HG03432 (cell line): ENCODE data around the gene PAPPA.
A peak's percentile ranks its signal among the peaks of the same experiment; 100 is the strongest.

Experiments used
- ATAC-seq: cut with Tn5 transposase; IDR thresholded peaks from one replicate; pipeline ENCODE4 v1.9.1; 2021; ENCODE audit warnings: mild to moderate bottlenecking, moderate library complexity; ENCODE audit not compliant: unreplicated experiment

The PAPPA gene, protein sequence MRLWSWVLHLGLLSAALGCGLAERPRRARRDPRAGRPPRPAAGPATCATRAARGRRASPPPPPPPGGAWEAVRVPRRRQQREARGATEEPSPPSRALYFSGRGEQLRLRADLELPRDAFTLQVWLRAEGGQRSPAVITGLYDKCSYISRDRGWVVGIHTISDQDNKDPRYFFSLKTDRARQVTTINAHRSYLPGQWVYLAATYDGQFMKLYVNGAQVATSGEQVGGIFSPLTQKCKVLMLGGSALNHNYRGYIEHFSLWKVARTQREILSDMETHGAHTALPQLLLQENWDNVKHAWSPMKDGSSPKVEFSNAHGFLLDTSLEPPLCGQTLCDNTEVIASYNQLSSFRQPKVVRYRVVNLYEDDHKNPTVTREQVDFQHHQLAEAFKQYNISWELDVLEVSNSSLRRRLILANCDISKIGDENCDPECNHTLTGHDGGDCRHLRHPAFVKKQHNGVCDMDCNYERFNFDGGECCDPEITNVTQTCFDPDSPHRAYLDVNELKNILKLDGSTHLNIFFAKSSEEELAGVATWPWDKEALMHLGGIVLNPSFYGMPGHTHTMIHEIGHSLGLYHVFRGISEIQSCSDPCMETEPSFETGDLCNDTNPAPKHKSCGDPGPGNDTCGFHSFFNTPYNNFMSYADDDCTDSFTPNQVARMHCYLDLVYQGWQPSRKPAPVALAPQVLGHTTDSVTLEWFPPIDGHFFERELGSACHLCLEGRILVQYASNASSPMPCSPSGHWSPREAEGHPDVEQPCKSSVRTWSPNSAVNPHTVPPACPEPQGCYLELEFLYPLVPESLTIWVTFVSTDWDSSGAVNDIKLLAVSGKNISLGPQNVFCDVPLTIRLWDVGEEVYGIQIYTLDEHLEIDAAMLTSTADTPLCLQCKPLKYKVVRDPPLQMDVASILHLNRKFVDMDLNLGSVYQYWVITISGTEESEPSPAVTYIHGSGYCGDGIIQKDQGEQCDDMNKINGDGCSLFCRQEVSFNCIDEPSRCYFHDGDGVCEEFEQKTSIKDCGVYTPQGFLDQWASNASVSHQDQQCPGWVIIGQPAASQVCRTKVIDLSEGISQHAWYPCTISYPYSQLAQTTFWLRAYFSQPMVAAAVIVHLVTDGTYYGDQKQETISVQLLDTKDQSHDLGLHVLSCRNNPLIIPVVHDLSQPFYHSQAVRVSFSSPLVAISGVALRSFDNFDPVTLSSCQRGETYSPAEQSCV (N-terminal part only)

DNA sequence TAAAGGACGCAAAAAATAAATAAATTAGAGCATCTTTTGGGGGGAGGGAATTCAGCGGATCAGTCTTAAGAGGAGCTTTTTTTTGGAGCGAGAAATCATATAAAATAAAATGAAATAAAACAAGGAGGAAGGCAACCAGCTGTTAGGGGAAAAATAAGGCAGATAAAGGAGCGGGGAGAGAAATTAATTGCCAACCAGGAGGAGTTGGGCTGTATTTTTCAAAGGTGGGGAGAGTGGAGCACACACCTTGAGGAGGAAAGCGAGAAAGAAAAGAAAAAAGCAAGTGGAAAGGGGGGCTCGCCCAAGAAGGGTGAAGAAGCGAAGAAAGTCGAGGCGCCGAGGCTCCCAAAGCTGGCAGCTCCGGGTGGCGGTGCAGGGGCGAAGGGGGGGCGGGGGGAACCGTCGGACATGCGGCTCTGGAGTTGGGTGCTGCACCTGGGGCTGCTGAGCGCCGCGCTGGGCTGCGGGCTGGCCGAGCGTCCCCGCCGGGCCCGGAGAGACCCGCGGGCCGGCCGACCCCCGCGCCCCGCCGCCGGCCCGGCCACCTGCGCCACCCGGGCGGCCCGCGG is at the start of gene PAPPA:
PAPPA (plus strand) TSS at position 27 of the 569 bp plus-strand sequence; CDS start at position 409, 382 bp downstream.
- ATAC-seq = no peak

DNA sequence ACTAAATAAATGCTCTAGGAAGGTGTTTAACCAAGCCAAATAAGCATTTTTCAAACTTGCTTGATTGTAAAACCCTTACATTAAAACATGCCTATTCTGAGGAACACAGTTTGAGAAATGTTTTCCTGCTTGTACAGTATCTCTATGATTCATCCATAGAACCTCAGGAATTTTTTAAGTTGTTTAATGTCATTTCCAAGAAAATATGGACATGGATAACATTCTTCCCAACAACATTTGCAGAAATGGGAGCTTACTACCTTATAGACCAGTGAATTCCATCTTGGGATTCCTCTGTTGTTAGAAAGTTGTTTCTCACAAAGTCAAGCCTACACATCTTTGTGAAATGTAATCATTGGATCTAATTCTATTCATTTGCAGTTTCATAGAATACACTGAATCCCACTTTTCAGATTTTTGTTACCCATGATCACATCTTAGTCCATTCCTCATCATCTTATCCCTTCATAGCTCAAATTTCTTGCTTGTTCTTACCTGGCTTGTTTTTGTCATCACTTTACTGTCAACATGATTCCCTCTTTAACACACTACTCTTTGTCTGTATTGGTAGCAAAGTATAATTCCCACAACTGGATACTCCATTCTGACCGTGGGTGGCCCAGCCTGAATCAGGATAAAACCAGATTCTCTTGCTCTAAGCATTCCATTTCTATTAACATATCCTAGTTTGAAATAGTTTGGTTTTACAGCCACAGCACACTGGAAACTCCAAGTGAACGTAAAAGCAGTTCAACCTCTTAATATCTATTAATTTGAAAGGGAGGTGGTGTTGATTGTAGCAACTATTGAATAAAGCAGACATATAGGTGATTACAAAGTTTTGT is 49.4 kb upstream of the PAPPA start:
- ATAC-seq = no peak

DNA sequence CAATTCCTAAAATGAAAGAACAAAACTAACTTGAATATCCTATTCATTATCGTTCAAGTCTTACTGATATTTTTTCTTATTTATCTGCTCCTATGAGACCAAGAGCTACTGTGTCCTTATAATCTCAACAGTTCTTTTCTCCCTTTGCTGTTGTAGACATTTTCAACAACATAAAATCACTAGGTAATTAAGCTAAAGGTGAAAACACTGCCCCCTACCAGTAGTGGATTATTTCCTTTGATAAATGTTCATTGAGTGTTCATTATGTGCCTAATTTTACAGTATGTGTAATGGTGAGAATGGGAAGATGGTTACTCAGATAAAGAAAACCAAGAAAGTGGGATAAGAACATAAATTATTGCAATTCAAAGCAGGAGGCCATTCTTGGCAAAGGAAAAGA is 41.4 kb upstream of the PAPPA start:
- ATAC-seq = no peak

DNA sequence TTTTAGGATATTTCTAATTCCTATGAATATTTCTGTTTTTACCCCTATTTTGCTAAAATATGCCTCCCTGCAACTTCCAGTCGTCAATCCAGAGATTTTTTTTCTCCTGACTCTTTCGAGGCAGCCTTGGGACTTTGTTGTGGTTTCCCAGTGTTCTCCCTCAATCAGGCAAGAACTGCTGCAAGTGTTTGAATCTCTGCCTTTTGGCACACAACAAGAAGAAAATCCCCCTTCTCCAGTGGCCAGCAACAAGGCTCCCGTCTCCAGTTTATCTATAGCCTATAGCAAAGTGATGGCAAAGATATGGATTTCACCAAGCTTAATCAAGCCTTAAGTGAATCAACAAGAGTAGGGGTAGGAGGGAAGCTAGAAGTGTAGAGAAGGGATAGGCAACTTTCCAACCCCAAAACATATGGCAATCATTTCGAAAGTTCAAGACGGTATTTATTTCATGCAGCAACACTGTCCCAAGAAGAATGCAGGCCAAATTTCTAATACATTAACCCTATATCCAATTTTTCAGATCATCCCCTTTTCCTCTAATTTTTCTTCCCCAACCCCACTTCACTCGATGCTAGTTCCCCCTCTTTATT is 37.7 kb upstream of the PAPPA start:
- no peak for ATAC-seq

DNA sequence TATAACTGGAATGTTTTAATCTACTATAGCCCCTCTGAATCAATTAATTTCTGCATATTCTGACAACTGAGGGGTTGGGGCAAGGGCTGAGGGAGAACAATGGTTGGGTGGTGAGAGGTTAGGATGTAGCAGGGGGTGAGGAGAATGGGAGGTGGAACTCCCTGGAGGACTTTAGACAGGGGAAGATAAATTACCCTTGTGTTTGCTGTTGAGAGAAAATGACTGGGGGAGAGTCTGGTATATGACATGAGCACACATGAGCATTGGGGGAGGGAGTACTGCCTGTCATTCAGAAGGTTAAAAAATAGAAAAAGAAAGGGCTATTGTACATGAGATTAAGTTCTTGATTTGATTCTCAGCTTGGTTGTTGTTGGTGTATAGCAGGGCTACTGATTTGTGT is 37.2 kb upstream of the PAPPA start:
- ATAC-seq = no peak

DNA sequence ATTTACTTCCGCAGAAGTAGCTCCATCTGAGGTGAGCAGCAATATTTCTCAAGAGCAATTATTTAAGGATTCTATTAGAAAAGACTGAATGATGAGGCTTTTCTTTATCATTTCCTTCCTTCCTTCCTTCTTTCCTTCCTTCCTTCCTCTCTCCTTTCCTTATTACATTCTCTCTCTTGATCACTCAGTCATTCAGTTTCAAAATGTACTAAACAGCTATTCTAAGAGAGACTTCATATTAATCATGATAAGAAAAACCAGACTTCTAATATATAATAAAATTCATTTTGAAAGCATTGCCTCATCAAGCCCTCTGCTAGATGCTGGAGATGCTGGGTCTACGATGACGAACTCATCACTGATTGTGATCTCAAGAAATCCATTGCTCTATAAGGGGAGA is 30.4 kb upstream of the PAPPA start:
- no peak for ATAC-seq

DNA sequence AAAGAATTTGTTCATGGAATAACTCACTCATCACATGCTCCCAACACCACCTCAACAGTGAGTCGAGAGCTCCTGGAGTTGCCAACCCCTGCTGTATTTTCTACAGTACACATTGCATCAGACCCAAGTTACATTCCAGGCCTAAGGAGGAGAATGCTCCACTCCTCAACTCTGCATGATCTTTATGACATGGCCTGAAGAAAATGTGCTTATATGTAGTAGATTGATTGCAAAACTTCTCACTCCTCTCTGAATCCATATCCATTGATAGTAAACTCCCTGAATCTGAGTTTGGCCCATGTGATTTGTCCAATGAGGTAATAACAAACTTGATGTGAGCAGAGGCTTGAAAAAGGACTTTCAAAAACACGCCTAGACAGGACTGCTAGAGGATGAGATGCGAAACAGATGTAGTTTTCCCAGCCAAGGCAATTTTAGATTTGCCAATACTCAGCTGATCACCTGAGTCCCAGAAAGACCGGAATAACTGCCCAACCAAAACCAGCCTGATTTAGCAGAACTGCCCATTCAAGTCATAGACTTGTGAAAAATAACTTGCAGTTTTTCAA is 29.0 kb upstream of the PAPPA start:
- ATAC-seq = no peak

DNA sequence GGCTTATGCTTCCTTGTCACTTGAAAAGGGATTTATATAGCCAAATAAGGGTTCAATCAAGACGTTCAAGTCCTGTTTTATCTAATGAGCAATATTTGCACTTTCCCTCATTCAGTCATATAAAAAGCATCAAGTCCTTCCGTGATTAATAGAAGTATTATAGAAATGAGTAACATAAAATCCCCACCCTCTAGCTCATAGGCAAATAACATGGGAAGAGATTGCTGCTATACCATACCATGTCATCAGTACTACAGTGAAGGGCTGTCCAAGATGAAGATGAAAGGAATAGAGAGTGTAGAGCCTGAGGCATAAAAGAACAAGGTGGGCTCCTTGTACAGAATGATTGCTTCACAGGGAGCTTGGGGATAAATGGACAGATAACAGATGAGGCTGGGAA is 20.4 kb upstream of the PAPPA start:
- ATAC-seq = peak; percentile 64

DNA sequence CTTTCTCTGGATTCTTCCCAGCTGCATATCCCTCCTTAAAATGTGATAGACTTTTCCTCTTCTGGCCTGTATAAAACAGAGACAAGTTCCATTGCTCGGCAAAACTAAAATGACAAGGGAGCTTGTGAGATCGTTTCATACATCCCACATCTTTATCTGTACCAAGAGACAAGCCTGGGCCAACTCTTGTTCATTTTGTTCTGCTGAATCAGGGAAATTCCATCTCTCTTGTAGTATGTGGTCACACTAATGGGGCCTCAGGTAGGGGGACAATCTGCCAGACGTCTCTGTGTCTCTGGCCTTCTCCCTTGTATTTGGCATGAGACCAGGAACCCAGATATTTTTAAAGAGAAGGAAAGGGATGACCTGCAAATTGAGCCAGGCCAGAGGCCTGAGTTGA is 18.6 kb upstream of the PAPPA start:
- ATAC-seq = no peak

DNA sequence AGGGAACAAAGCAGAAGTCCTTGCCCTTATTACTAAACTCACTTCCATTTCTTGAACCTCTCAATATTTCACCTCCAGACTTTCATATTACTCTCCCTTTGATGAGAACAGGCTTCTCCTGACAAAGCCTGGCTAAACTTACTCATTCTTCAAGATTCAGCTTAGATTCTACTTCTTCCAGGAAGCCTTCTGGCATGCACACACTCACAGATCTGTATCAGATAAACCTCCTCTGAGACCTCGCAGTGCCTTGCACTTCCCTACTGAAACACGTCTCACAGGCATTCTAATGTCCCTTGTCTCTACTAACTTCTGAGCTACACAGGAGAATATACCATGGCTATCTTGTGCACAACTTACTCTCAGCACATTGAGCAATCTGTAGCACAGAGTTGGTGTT is 16.6 kb upstream of the PAPPA start:
- ATAC-seq = no peak

DNA sequence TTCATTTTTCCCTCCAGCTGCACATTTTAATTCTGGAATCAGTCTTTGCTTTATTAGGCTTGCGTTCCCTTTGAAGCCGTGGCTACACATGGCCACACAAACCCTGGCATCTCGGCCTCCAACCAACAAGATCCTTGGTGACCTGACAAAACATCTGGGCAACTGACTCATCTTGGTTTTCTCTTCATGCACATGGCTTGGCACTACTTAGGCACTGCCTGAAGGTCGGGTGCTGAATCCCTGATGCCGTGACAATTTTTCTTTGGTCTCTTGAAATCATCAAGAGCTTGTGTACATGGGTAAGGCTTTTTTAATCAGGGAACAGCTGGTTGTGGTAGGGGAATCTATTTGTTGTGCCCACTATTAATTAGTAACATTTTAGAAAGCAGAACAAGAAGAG is 16.0 kb upstream of the PAPPA start:
- ATAC-seq = no peak

DNA sequence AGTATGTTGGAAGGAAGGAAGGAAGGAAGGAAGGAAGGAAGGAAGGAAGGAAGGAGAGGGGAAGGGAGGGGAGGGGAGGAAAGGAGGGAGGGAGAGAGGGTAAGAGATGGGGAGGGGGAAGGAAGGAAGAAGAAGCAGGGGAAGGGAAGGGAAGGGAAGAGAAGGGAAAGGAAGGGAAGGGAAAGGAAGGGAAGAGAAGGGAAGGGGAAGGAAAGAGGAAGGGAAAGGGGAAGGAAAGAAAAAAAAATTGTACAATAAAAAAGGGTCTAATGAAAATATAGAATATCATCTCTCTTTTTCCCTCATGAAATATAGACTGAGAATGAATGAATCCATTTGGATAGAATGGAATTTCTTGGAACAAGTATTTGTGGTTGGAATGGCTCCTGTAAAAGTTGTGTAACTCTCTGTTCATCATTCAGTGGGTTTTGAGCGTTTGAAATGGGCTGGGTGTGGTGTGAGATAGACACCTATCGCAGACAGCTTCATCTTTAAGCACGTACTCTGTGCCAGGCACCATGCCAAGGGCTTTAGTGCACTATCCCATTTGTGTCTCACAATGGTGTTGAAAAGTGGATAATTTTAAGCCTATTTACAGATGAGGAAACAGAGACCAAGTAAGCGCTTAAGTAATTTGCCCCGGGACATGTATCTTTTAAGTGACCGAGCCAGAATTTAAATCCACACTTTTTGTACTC is 11.6 kb upstream of the PAPPA start:
- no peak for ATAC-seq

DNA sequence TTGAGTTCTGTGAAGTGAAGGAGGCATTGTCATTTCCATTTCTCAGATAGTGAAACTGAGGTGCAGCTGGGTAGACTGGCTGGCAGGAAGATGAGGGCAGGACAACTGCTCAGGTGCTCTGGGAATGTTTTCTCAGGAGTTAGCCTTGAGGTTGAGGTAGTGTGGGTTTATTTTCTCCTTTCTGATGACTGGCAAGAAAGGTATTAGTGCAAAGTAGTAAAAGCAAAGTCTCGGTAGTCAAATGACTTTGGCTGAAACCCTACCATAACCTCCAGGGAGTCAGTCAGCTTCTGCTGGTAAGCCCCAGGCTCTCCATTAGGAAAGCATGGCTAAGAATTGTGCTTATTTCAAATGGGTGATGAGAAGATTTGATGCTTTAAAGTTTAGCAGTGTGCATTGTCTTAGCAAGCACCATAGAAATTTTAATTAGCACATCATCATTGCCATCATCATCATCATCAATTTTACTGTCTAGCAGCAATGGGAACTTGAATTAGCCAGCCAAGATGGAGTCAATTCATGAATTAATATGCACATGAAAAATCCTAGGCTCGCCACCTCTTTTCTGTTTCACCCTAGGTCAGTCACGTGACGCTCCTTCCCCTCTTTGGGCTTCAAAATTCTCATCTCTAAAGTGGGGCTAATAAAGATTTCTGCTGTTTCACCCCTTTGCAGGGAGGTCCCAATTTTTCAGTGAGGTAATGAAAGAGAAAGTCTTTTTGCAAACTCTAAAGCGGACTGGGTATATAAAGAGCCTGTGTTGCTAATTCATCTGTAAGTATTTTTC is 10.7 kb upstream of the PAPPA start:
- no peak for ATAC-seq

DNA sequence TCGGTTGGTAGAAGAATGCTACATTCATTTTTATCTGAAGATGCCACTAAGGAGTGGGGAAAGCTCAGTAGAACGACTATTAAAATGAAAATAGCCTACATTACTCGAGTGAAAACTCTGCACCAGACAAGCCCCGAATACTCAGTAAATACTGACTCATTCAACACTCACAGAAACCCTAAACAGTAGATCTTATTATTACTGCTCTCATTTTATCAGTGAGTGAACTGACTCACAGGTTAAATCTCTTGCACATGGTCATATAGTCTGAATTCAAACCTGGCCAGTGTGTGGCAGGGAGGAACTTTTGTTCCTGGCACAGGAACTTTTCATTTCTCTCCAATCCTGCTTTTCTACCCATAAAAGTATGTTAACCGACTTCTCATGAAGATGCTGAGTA is 9.6 kb upstream of the PAPPA start:
- ATAC-seq = no peak

DNA sequence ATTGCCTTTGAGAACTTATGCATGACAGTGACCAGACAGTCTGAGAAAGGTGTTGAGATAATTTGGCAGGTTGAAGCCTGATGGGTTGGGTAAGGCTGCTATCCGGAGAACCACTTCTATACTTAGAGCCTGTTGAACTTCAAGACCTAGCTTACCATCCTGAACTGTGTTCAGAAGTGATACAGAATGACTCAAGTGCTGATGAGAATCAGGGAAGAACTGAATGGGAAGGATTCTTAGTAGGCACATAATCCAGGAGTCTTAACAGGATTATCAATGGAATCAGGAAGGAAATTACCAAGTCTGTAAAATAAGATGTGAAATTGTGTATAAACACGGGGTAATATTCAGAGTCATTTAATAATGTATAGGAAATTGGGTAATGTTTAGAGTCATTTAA is 9.0 kb upstream of the PAPPA start:
- ATAC-seq = no peak

DNA sequence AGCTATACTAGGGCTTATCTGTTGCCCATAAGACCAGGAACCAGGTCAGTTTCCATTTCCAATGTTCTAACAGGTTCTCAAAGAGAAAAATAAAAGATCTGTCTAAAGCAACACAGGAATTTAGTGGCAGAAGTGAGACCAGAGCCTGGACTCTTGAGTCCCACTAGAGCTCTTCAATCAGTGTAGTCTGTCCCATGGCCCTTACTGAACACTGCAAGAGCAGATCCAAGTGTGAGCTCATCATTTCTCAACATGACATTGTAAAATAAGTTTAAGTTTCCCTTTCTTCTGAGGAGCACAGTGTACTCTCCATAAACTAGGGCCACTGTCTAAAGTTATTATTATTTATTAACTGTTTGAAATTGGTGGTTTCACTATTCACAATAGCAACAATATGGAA is 8.6 kb upstream of the PAPPA start:
- no peak for ATAC-seq

DNA sequence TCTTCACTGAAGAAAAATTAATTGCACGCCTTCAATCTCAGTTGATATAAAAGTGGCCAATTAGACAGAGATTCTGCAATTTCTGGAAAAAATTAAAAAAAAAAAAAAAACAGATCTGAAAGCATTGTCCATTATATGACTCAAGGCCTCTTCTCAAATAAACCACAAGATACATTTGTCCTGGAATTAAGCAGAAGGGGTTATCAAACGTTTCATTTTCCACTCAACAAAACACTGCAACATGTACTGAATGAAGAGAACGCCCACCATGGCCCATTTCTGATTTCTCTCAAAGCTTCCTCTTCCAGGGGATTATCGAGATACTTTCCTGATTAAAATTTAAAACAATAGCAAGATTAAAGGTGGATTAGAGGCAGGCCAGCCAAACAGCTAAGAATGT is 5.8 kb upstream of the PAPPA start:
- no peak for ATAC-seq

DNA sequence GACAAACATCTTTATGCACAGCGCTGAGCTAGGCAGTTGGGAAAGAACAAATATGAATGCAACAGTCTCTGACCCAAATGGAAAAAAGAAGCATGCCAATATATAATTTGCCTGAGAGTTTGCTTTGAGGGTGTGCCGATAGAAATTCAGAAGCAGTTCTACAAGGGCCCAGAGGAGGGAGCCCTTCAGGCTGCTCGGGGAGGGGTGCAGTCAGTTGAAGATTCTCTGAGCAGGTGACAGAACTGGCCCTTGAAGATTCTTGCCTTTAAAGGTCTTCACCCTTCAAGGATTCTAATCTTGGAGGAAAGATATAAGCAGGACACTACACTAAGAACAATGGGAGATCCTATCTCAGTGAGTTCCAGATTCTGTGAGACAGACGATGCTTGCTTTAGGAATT is 3.7 kb upstream of the PAPPA start:
- no peak for ATAC-seq
